ENCODE results near the gene MGAT5. TPM values are rescaled to one million over a fixed set of nuclear protein-coding genes. Genes with fewer than 3 reads are reported as not detected.

The MGAT5 gene
- total RNA-seq, 1 donor from 2014 or later, result 30.0 TPM

DNA sequence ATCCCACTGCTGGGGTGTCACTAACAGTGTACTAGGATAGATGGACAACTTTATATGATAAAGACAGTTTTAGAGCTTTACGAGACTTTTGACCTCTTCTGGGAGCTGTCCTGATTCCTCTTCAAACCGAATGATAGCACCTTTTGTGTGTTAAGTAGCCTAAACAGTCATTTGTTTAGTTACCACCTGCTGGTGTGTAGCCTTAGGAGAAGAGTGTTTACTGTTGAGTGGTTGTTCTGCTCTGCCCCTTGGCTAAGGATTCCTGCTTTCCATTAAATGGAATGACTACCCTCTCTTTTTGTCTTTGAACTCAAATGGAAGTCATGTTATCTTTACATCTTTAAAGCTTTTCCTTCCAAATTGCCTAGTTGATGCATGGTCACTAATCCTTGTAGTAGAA is 28.0 kb upstream of the MGAT5 start:
- H3K36me3 Mint-ChIP-seq (ENCODE audit: low read depth), result peaks cover 4% of the 10 kb centered on the region

DNA sequence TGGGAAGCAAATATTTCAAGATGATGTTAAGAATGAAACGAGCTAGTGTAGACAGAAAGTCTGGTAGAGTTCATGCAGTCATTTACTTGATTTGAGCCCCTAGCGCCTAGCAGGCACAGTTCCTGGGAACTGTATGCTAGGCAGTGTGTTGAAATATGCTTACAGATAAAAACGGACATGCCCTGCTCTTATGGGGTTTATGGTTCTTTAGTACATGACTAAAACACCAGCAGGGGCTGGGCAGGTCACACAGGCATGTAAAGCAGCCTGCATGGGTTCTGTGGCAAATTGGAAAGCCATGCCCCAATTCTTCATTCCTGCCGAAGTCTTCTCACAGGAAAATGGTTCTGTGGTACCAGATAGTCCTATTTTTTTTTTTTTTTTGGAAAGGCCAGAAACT is 27.3 kb upstream of the MGAT5 start:
- Mint-ChIP-seq H3K4me3 (ENCODE audit: unreplicated experiment) (no peak overlapping the region), H3K4me1 (ENCODE audit: low read depth) (peaks cover 3% of the 10 kb centered on the region), H3K27me3 (ENCODE audit: low read depth) (no peaks in the 10 kb centered on the region), H3K27ac (ENCODE audit: unreplicated experiment) (no peak overlapping the region), H3K9me3 (ENCODE audit: low read depth) (peaks cover 9% of the 10 kb centered on the region), H3K36me3 (ENCODE audit: low read depth) (peaks cover 4% of the 10 kb centered on the region)
- TF ChIP-seq, protein P1, sequence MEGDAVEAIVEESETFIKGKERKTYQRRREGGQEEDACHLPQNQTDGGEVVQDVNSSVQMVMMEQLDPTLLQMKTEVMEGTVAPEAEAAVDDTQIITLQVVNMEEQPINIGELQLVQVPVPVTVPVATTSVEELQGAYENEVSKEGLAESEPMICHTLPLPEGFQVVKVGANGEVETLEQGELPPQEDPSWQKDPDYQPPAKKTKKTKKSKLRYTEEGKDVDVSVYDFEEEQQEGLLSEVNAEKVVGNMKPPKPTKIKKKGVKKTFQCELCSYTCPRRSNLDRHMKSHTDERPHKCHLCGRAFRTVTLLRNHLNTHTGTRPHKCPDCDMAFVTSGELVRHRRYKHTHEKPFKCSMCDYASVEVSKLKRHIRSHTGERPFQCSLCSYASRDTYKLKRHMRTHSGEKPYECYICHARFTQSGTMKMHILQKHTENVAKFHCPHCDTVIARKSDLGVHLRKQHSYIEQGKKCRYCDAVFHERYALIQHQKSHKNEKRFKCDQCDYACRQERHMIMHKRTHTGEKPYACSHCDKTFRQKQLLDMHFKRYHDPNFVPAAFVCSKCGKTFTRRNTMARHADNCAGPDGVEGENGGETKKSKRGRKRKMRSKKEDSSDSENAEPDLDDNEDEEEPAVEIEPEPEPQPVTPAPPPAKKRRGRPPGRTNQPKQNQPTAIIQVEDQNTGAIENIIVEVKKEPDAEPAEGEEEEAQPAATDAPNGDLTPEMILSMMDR (IDR thresholded peaks at IDR 0.05), result no peak
- DNase-seq (ENCODE audit: low spot score), result no peak

More for the DNA sequence above, 28.0 kb upstream of the MGAT5 start:
- H3K9me3 Mint-ChIP-seq (ENCODE audit: low read depth), result peaks cover 9% of the 10 kb centered on the region
- TF ChIP-seq, protein P1 (IDR thresholded peaks at IDR 0.05), result no peak
- H3K27ac Mint-ChIP-seq (ENCODE audit: unreplicated experiment), result no peak overlapping the region
- no peaks in the 10 kb centered on the region for H3K4me1 Mint-ChIP-seq (ENCODE audit: low read depth)
- H3K4me3 Mint-ChIP-seq (ENCODE audit: unreplicated experiment), result no peak overlapping the region
- DNase-seq (ENCODE audit: low spot score), result no peak
- no peaks in the 10 kb centered on the region for H3K27me3 Mint-ChIP-seq (ENCODE audit: low read depth)

DNA sequence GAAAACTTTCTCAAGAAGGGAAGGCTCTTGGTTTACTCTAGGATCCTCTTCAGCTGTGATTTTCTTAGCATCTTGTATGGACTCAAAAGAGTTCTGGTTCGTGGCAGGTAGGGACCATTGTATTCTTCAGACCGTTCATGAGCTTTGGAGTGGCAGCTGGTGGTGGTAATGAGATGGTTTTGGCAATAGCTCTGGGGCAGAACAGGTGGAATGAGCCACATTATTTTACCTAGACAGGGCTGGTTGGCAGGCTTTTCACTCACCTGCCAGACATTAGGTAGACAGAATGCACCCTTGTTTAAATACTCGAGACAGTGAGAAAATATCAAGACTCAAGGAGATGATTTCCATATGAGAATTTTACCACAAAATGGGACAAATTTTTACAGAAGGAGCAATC is 26.2 kb upstream of the MGAT5 start:
- peaks cover 4% of the 10 kb centered on the region for H3K36me3 Mint-ChIP-seq (ENCODE audit: low read depth)
- no peaks in the 10 kb centered on the region for H3K27me3 Mint-ChIP-seq (ENCODE audit: low read depth)
- H3K27ac Mint-ChIP-seq (ENCODE audit: unreplicated experiment), result no peak overlapping the region
- TF ChIP-seq, protein P1 (IDR thresholded peaks at IDR 0.05), result no peak
- H3K4me3 Mint-ChIP-seq (ENCODE audit: unreplicated experiment), result no peak overlapping the region
- H3K9me3 Mint-ChIP-seq (ENCODE audit: low read depth), result peaks cover 13% of the 10 kb centered on the region
- peaks cover 14% of the 10 kb centered on the region for H3K4me1 Mint-ChIP-seq (ENCODE audit: low read depth)
- DNase-seq (ENCODE audit: low spot score), result no peak

DNA sequence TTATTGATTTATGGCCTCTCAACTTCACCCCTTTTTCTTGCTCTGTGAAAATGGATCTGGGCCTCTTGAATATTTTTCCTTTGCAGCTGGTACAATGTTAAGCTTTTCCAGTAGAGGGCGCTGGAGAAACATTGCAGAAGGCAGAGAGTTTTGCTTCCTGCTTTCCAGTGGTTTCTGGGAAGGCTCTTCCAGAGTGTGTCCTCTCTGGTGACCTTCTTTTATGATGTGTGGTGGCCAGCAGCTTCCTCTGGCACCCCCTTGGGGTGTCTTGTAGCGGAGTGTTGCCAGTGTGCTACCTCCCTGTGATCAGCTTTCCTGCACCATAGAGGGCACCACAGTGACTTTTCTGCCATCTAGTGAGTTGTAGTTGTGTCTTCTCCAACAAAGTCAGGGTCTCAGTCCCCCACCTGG is 25.4 kb upstream of the MGAT5 start:
- H3K4me1 Mint-ChIP-seq (ENCODE audit: low read depth), result peaks cover 22% of the 10 kb centered on the region

DNA sequence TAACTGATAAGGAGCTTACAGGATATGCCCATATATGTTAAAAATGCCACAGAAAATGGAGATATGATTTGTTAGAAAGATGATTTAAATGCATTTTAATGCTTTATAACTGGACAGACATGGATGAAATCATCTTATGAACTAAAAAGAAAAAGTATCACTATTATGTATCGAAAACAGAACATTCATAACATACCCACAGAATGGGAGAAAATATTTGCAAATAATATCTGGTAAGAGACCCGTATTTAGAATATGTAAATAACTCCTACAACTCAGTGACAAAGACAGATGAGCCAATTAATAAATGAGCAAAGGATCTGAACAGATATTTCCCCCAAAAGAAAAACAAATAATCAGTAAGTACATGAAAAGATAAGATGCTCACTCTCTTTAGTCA is 24.3 kb upstream of the MGAT5 start:
- no peaks in the 10 kb centered on the region for H3K27me3 Mint-ChIP-seq (ENCODE audit: low read depth)
- DNase-seq (ENCODE audit: low spot score), result no peak
- H3K27ac Mint-ChIP-seq (ENCODE audit: unreplicated experiment), result no peak overlapping the region
- H3K9me3 Mint-ChIP-seq (ENCODE audit: low read depth), result peaks cover 13% of the 10 kb centered on the region
- TF ChIP-seq, protein P1 (IDR thresholded peaks at IDR 0.05), result no peak
- H3K4me3 Mint-ChIP-seq (ENCODE audit: unreplicated experiment), result no peak overlapping the region
- H3K4me1 Mint-ChIP-seq (ENCODE audit: low read depth), result peaks cover 25% of the 10 kb centered on the region
- H3K36me3 Mint-ChIP-seq (ENCODE audit: low read depth), result peaks cover 4% of the 10 kb centered on the region

More for the DNA sequence above, 25.4 kb upstream of the MGAT5 start:
- TF ChIP-seq, protein P1 (IDR thresholded peaks at IDR 0.05), result peak; percentile 61
- Mint-ChIP-seq H3K4me3 (ENCODE audit: unreplicated experiment) (no peak overlapping the region), H3K36me3 (ENCODE audit: low read depth) (peaks cover 4% of the 10 kb centered on the region), H3K27me3 (ENCODE audit: low read depth) (no peaks in the 10 kb centered on the region), H3K9me3 (ENCODE audit: low read depth) (peaks cover 13% of the 10 kb centered on the region), H3K27ac (ENCODE audit: unreplicated experiment) (no peak overlapping the region)
- DNase-seq (ENCODE audit: low spot score), result no peak

All from chondrocyte (in vitro differentiated cells).